ENCODE measurements around the gene TRERF1. TPM values are rescaled to one million over a fixed set of nuclear protein-coding genes. Genes with fewer than 3 reads are reported as not detected.

TRERF1 gene
- total RNA-seq, 1 donor from 2014 or later: 6.2 TPM

DNA sequence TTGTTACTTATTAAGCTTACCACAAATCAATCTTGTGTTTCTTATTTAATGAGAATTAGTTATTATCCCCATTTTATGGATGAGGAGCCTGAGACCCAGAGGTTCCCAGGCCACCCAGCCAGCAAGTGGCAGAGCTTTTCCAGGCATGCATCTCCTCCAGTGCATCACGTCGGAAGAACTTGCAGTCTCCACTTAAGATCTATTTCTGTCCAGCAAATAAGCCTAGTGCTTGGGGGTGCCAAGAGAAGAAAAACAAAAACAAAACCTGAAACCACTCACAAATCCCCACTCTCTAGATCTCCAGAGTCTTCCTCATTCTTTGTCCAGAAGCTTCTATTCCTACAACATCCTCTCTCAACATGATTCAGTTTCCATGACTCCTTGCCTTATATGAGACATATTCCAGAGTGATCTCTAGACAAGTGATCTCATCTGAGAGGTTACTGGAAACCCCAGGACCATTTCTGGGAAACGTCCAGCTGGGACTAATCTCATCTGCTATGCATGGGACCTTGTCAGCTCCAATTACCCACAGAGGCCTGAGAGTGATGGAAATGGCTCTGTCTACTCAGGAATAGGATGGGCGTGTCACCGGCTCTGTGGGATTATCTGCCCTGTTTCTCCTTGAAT, 261.1 kb downstream of the TRERF1 start:
- DNase-seq: no peak

- no peak for DNase-seq
Measured at GRCh38 chr6:42188406-42188805, 263.3 kb downstream of the TRERF1 start.

DNA sequence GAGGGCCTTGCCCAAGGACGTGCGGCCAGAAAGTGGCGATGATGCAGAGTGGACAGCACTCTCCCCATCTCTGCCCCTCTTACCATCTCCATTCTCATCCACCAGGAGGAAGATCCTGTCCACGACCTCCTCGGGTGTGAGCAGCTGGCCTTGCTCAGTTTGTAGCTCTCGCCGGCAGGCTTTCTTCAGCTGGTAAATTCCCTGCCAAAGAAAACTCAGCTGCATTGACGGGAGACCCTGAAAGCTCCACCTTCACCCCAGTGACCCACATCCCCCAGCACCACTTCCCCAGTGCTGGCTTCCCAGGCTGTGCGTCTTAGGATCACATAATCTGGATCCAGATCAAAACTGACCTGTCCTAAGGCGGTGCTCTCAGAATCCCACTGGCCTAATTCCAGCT, 266.1 kb downstream of the TRERF1 start:
- DNase-seq: no peak

GRCh38 chr6:42184475-42184874, 267.3 kb downstream of the TRERF1 start:
- no peak for DNase-seq

DNA sequence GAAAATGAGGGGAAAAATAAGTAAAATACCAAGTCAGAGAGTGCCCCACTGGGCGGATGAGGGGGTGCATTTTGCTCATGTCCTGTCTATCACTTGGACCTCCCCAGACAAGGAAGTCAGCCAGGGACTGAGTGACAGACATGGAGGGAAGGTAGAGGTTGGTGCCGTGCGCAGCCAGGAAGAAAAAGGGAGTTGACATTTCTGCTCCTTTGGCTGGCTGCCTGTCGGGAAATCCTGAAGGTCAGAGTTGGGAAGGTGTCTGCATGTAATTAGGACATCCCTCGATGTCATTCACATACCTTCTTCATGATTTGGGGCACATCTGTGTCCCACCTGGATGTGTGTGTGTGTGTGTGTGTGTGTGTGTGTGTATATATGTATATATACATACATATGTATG, 269.6 kb downstream of the TRERF1 start:
- DNase-seq: no peak

- no peak for DNase-seq
Measured at GRCh38 chr6:42179945-42180313, 271.8 kb downstream of the TRERF1 start.

- no peak for DNase-seq
Measured at GRCh38 chr6:42179261-42179944, 272.3 kb downstream of the TRERF1 start.

GRCh38 chr6:42177514-42178364, 274.0 kb downstream of the TRERF1 start:
- DNase-seq: no peak

- DNase-seq: no peak
Measured at GRCh38 chr6:42176981-42177380, 274.7 kb downstream of the TRERF1 start.

DNA sequence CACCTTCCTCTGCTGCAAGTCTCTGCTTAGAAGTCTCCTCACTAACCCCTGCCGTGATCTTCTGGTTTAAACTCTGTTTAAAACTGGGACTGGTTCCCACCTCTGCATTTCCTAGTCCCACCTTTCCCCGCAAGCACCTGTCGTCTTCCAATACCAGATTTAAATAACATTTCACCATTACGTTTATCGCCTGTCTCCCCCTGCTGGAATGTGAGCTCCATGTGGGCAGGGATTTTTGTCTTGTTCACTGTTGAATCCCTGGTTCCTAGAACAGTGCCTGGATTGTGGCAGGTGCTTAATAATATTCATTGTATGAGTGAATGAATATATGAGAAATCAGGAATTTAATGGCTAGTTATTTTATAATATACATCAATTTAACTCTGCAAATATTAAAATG, 275.9 kb downstream of the TRERF1 start:
- no peak for DNase-seq

Other genes with a start within 250 kb of the TRERF1 start
- gene MRPS10, start 234.1 kb downstream of the TRERF1 start, total RNA-seq: 33.0 TPM
- gene UBR2, start 112.1 kb upstream of the TRERF1 start, total RNA-seq: 28.5 TPM

Data from skin of body (tissue), 2 donors.